Astrocyte (in vitro differentiated cells and primary cell): ENCODE data around the gene CNTROB.

ENCODE experiments used
- CTCF ChIP-seq: IDR thresholded peaks from 2 replicates; pipeline ENCODE4 v1.5.1; 2011; ENCODE audit warnings: low read depth, mild to moderate bottlenecking, inconsistent platforms, low read length, moderate library complexity; ENCODE audit not compliant: insufficient read depth
- EZH2 ChIP-seq: IDR thresholded peaks from 2 replicates; pipeline ENCODE4 v1.6.1; 2012; ENCODE audit warnings: mild to moderate bottlenecking, low read length, inconsistent platforms; ENCODE audit not compliant: insufficient read depth

DNA sequence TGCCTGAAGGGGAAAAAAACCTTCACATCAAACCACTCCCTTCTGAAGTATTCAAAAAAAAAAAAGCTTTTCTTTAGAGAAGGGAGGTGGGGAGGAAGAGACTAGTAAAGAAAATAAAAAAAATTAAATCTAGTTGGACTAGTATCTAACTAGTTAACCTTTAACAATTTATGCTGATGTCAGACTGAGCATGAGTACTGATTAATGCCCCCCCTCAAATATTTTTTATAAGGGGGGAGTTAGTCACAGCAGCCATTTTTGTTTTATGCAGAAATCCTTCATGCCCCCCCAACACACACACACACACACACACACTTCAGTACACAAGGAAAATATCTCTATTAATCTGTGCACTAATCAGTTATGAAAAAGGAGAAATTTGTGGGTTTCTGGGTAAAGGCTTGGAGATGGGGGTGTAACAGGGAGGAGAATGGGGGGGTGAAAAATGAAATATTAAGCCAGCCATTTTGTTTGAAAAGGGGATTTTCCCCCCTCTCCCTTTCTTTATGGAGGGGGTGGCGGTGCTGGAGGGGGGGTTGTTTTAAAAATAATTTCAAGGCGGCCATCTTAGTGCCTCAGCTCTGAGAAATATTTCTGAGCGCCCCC lies 48.1 kb upstream of the CNTROB start:
- TF ChIP-seq CTCF (no peak), EZH2 (no peak)
